Natural killer cell (primary cell): ENCODE data around the gene RAP1A. TPM values are rescaled to one million over a fixed set of nuclear protein-coding genes. Genes with fewer than 3 reads are reported as not detected.

Source experiments
- ATAC-seq, 3 donors: fragments of 150-1000 bp in 2 of 3; fragments of 200-7000 bp in 1 of 3; cut with Tn5 transposase; 1 replicate in 1 of 3; 2 replicates in 2 of 3; pipeline ENCODE4 v1.10.0; 2021; ENCODE audit warnings: mild to moderate bottlenecking in 2 of 3, moderate library complexity in 2 of 3
- DNase-seq, 2 donors: peaks; one replicate each; pipeline versions ENCODE4 v3.0.0 to v3.0.0-alpha.2; 2013 to 2021; ENCODE audit warnings: mixed read lengths in 1 of 2
- H3K27ac ChIP-seq: one replicate; pipeline ENCODE4 v1.5.1; 2013; ENCODE audit warnings: mild to moderate bottlenecking, low read length
- H3K27me3 ChIP-seq: one replicate; pipeline ENCODE4 v1.6.1; 2013; ENCODE audit warnings: low read length; ENCODE audit not compliant: control insufficient read depth, insufficient read depth
- H3K36me3 ChIP-seq: one replicate; pipeline ENCODE4 v1.6.1; 2013; ENCODE audit warnings: low read length; ENCODE audit not compliant: control insufficient read depth, insufficient read depth
- H3K4me1 ChIP-seq: one replicate; pipeline ENCODE4 v1.6.1; 2013; ENCODE audit warnings: low read length; ENCODE audit not compliant: control insufficient read depth, insufficient read depth
- H3K4me3 ChIP-seq: one replicate; pipeline ENCODE4 v1.5.1; 2013; ENCODE audit warnings: low read length
- H3K9me3 ChIP-seq: one replicate; pipeline ENCODE4 v1.6.1; 2013; ENCODE audit warnings: low read length; ENCODE audit not compliant: control insufficient read depth, insufficient read depth
- H3K27ac Mint-ChIP-seq, 2 donors: one replicate each; pipeline ENCODE4 v1.8.0; 2022; ENCODE audit warnings: mild to moderate bottlenecking in 2 of 2, mixed read lengths in 2 of 2, moderate library complexity in 1 of 2
- H3K27me3 Mint-ChIP-seq, 2 donors: one replicate each; pipeline ENCODE4 v1.8.0; 2022; ENCODE audit warnings: low read depth in 2 of 2, mixed read lengths in 2 of 2
- H3K36me3 Mint-ChIP-seq: one replicate; pipeline ENCODE4 v1.8.0; 2022; ENCODE audit warnings: mixed read lengths
- H3K4me1 Mint-ChIP-seq, 2 donors: one replicate each; pipeline ENCODE4 v1.8.0; 2022; ENCODE audit warnings: mixed read lengths in 2 of 2
- H3K4me3 Mint-ChIP-seq: one replicate; pipeline ENCODE4 v1.8.0; 2022; ENCODE audit warnings: mild to moderate bottlenecking, moderate library complexity, mixed read lengths
- H3K9me3 Mint-ChIP-seq, 2 donors: one replicate each; pipeline ENCODE4 v1.8.0; 2022; ENCODE audit warnings: mixed read lengths in 2 of 2
- CTCF ChIP-seq: fragments of 200-600 bp; IDR thresholded peaks from one replicate; pipeline ENCODE4 v1.8.0; 2022; ENCODE audit warnings: antibody characterized with exemption
- WGBS: methylation state at CpG from one replicate; pipeline ENCODE4 v1.1.7; 2013; ENCODE audit warnings: missing lambda C conversion rate; ENCODE audit not compliant: insufficient coverage; 5-methylcytosine and 5-hydroxymethylcytosine counted together
- intact Hi-C: fragments of 100-400 bp; cut with micrococcal nuclease; formaldehyde crosslinking; loops from one replicate; pipeline ENCODE4 v1.14.2; 2022
- total RNA-seq, 4 donors: library from RNA; stranded (reverse); fragments of 120-200 nt in 1 of 4; gene quantifications; one replicate each; pipeline versions ENCODE4 v1.2.3 to v1.2.4, GENCODE V29; 2013 to 2022

RAP1A gene
- total RNA-seq, 3 donors from 2014 or later (not counting 1 experiment from before 2014, with no cell fraction given): 83.7 to 112 (median 104) TPM

DNA sequence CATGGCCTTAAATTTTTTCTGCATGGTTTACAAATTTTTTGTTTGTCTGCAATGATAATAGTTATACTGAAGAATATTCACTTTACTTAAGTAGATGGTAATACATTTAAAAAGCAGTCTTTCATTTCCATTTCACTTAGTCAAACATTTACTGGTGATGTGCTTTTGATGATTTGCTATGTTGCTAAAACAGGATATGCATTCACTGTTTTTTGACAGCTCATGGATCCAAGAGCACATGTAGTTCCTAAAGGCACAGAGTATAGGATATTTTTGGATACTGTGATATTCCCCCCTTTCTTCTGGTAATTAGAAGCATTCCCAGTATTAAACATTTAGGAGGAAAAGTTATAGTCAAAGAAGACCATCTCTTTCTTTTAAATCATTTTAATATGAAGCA is 45.9 kb downstream of the RAP1A start:
- H3K27ac ChIP-seq: no peak overlapping the region
- intact Hi-C loops: no loop called here
- DNase-seq (no peak), ATAC-seq (no peak)
- H3K4me1 ChIP-seq: peaks cover 8% of the 10 kb centered on the region
- H3K9me3 Mint-ChIP-seq: no peaks in the 10 kb centered on the region
- no peaks in the 10 kb centered on the region for H3K36me3 Mint-ChIP-seq
- H3K27ac Mint-ChIP-seq: peak overlapping the region; percentile 87 to 89
- no peak for TF ChIP-seq CTCF
- peaks cover 51 to 62% of the 10 kb centered on the region in 2 donors for H3K4me1 Mint-ChIP-seq
- no peak overlapping the region for H3K4me3 ChIP-seq
- no peak overlapping the region for H3K4me3 Mint-ChIP-seq
- no peaks in the 10 kb centered on the region for H3K27me3 Mint-ChIP-seq
- no peaks in the 10 kb centered on the region for H3K27me3 ChIP-seq
- H3K36me3 ChIP-seq: peaks cover 4% of the 10 kb centered on the region
- no peaks in the 10 kb centered on the region for H3K9me3 ChIP-seq

- no CpG with 5 or more reads among the region's 1 CpG for WGBS
- Mint-ChIP-seq H3K36me3 (no peaks in the 10 kb centered on the region), H3K27ac (peak overlapping the region; percentile 28 to 89), H3K27me3 (no peaks in the 10 kb centered on the region), H3K4me1 (peaks cover 62 to 71% of the 10 kb centered on the region in 2 donors), H3K4me3 (no peak overlapping the region), H3K9me3 (no peaks in the 10 kb centered on the region)
- no peak for ATAC-seq
- no peak overlapping the region for H3K27ac ChIP-seq
- intact Hi-C loops: no loop called here
- DNase-seq: no peak
- no peak overlapping the region for H3K4me3 ChIP-seq
- H3K4me1 ChIP-seq: peaks cover 11% of the 10 kb centered on the region
- H3K36me3 ChIP-seq: peaks cover 4% of the 10 kb centered on the region
- H3K9me3 ChIP-seq: no peaks in the 10 kb centered on the region
- TF ChIP-seq CTCF: no peak
- H3K27me3 ChIP-seq: no peaks in the 10 kb centered on the region
Observed at GRCh38 chr1:111666828-111667227, 47.2 kb downstream of the RAP1A start.

DNA sequence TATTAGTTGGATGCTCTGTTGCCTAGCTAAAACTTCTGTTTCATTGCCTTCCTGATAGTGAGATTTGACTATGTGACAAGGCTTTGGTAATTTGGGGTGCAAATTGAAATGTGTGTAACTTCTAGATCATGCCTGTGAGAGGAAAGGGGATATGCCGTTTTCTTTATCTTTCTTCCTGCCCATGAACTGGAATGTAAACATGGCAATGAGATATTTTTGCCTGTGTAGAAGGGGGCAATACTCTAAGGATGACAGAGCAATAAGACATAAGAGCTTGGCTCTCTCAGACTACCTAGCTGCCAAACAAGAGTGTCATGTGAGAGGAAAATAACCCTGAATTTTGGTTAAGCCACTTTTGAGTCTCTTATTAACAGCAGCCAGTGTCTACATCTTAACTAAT is 49.7 kb downstream of the RAP1A start:
- peak overlapping the region; percentile 79 to 83 for H3K27ac Mint-ChIP-seq
- intact Hi-C loops: no loop called here
- TF ChIP-seq CTCF: no peak
- ATAC-seq (no peak), DNase-seq (no peak)
- H3K9me3 Mint-ChIP-seq: no peaks in the 10 kb centered on the region
- Histone ChIP-seq H3K36me3 (peaks cover 4% of the 10 kb centered on the region), H3K9me3 (no peaks in the 10 kb centered on the region), H3K27me3 (no peaks in the 10 kb centered on the region), H3K27ac (peak overlapping the region; percentile 11), H3K4me1 (peaks cover 7% of the 10 kb centered on the region), H3K4me3 (no peak overlapping the region)
- H3K4me3 Mint-ChIP-seq: no peak overlapping the region
- H3K4me1 Mint-ChIP-seq: peaks cover 76 to 85% of the 10 kb centered on the region in 2 donors
- no peaks in the 10 kb centered on the region for H3K27me3 Mint-ChIP-seq
- H3K36me3 Mint-ChIP-seq: no peaks in the 10 kb centered on the region
- 40% methylated on average over 1 of the region's 1 CpG for WGBS

DNA sequence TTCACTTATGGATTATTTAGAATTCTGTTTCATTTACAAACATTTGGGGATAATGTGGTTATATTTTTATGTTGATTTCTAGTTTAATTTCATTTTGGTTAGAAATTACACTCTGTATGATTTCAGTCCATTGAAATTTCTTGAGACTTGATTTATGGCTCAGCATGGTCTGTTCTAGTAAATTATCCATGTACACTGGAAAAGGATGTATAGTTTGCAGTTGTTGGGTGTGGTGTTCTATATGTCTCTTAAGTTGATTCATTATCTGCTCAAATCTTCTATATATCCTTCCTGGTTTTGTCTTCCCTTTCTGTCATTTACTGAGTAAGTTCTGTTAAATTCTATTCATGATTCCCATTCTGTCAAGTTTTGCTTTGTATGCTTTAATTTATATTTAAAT is 52.3 kb downstream of the RAP1A start:
- H3K4me1 Mint-ChIP-seq: peaks cover 77 to 78% of the 10 kb centered on the region in 2 donors

More for the DNA sequence above, 52.3 kb downstream of the RAP1A start:
- TF ChIP-seq CTCF: no peak
- peak overlapping the region; percentile 79 to 83 for H3K27ac Mint-ChIP-seq
- no peak overlapping the region for H3K4me3 Mint-ChIP-seq
- no peaks in the 10 kb centered on the region for H3K36me3 Mint-ChIP-seq
- no peaks in the 10 kb centered on the region for H3K9me3 Mint-ChIP-seq
- Histone ChIP-seq H3K4me3 (no peak overlapping the region), H3K27ac (no peak overlapping the region), H3K36me3 (peaks cover 4% of the 10 kb centered on the region), H3K27me3 (no peaks in the 10 kb centered on the region), H3K9me3 (no peaks in the 10 kb centered on the region), H3K4me1 (peaks cover 6% of the 10 kb centered on the region)
- DNase-seq (no peak), ATAC-seq (no peak)
- no peaks in the 10 kb centered on the region for H3K27me3 Mint-ChIP-seq
- intact Hi-C loops: no loop called here
